K562 (cell line): ENCODE data around the gene MITF. TPM values are rescaled to one million over a fixed set of nuclear protein-coding genes. Genes with fewer than 3 reads are reported as not detected.
"Not testable (repeated sequence)": the region's sequence is repeated elsewhere in the genome, so short reads cannot be mapped to it uniquely, and the experiment has no call there.

Experiments used
- ATAC-seq: fragments of 200-7000 bp; cut with Tn5 transposase; 3 replicates; pipeline ENCODE4 v1.9.1; 2020; ENCODE audit warnings: moderate library complexity
- BruUV-seq: library from RNA; stranded (reverse); fragments of 400-500 nt; replicated peaks from 2 replicates; lab custom pipeline; 2021; lab: Mats Ljungman, UMichigan
- CTCF ChIA-PET: fragments of 300-600 bp; formaldehyde crosslinking; extraction: SDS; loops from one replicate; lab custom pipeline; 2021; ENCODE audit warnings: low intra/inter-chr PET ratio; lab: Yijun Ruan, JAX
- POLR2A ChIA-PET: fragments of 300-600, 350-650 bp; sonication (Branson Sonifier 250); formaldehyde crosslinking; extraction: SDS; loops from one replicate; lab custom pipeline; 2021; ENCODE audit warnings: antibody characterized with exemption, inconsistent platforms; lab: Yijun Ruan, JAX
- DNase-seq, 4 experiments: peaks; one replicate each; pipeline versions ENCODE4 v3.0.0 to v3.0.0-alpha.2; 2011 to 2018; ENCODE audit warnings: low spot score in 3 of 4, mixed read lengths in 3 of 4; ENCODE audit errors: extremely low read depth in 1 of 4
- FAIRE-seq: peaks from 2 replicates; lab custom pipeline; 2011; peaks lifted over from hg19 to GRCh38; lab: Jason Lieb, UNC
- H2AFZ ChIP-seq: 2 replicates; pipeline ENCODE4 v1.6.0; 2011; ENCODE audit warnings: low read depth, low read length, control low read depth, inconsistent platforms
- H3K27ac ChIP-seq: fragments of 200-600 bp; 3 replicates; pipeline ENCODE4 v1.8.0; 2011; ENCODE audit warnings: low read depth, mild to moderate bottlenecking, control low read depth, inconsistent platforms, low read length, moderate library complexity, mixed read lengths; ENCODE audit errors: extremely low read depth
- H3K27me3 ChIP-seq, 2 experiments: fragments of 300-600 bp in 1 of 2; 2 replicates in 1 of 2; 3 replicates in 1 of 2; pipeline versions ENCODE4 v1.6.0 to v1.8.0; 2011; ENCODE audit warnings: inconsistent platforms in 2 of 2, low read length in 2 of 2, mild to moderate bottlenecking in 1 of 2, mixed read lengths in 1 of 2, moderate library complexity in 1 of 2; ENCODE audit not compliant: control insufficient read depth in 2 of 2, insufficient read depth in 2 of 2
- H3K36me3 ChIP-seq: fragments of 300-600 bp; 3 replicates; pipeline ENCODE4 v1.8.0; 2011; ENCODE audit warnings: mild to moderate bottlenecking, low read length, inconsistent platforms; ENCODE audit not compliant: control insufficient read depth, insufficient read depth
- H3K4me1 ChIP-seq, 2 experiments: fragments of 200-600 bp in 1 of 2; replicated peaks in 1 of 2; 2 replicates in 1 of 2; 3 replicates in 1 of 2; pipeline versions ENCODE4 v1.5.1 to v1.8.0; 2011; ENCODE audit warnings: inconsistent platforms in 2 of 2, low read length in 2 of 2, mild to moderate bottlenecking in 1 of 2, mixed read lengths in 1 of 2, moderate library complexity in 1 of 2; ENCODE audit not compliant: control insufficient read depth in 2 of 2, insufficient read depth in 2 of 2
- H3K4me2 ChIP-seq: 2 replicates; pipeline ENCODE4 v1.6.1; 2011; ENCODE audit warnings: low read length, control low read depth, inconsistent platforms, mixed read lengths; ENCODE audit not compliant: insufficient read depth
- H3K4me3 ChIP-seq: fragments of 200-600 bp; sonication (generic), shearing (Covaris generic); 2 replicates; pipeline ENCODE4 v1.5.1; 2016; ENCODE audit warnings: control low read depth, inconsistent platforms
- H3K79me2 ChIP-seq: fragments of 200-600 bp; 3 replicates; pipeline ENCODE4 v1.8.0; 2011; ENCODE audit warnings: low read length, inconsistent platforms; ENCODE audit not compliant: control insufficient read depth, insufficient read depth
- H3K9ac ChIP-seq, 2 experiments: 2 replicates each; pipeline versions ENCODE4 v1.6.0 to v1.6.1; 2011; ENCODE audit warnings: low read depth in 2 of 2, low read length in 2 of 2, control low read depth in 1 of 2, inconsistent platforms in 1 of 2, mild to moderate bottlenecking in 1 of 2, mixed read lengths in 1 of 2; ENCODE audit not compliant: insufficient read depth in 1 of 2
- H3K9me1 ChIP-seq: one replicate; pipeline ENCODE4 v1.6.0; 2011; ENCODE audit warnings: inconsistent platforms, mild to moderate bottlenecking, low read length, moderate library complexity; ENCODE audit not compliant: control insufficient read depth, insufficient read depth
- H3K9me3 ChIP-seq: replicated peaks from 2 replicates; pipeline ENCODE4 v1.5.1; 2011; ENCODE audit warnings: low read depth, low read length, inconsistent platforms; ENCODE audit not compliant: control insufficient read depth, insufficient read depth
- H4K20me1 ChIP-seq: replicated peaks from 2 replicates; pipeline ENCODE4 v1.6.1; 2011; ENCODE audit warnings: low read length, inconsistent platforms, mixed read lengths; ENCODE audit not compliant: control insufficient read depth, insufficient read depth
- ARNT ChIP-seq, 2 experiments: fragments of 450-650 bp; IDR thresholded peaks; 2 replicates each; pipeline ENCODE4 v1.6.1; 2016; ENCODE audit warnings: mild to moderate bottlenecking in 1 of 2
- RAD21 ChIP-seq, 2 experiments: fragments of 250-450 bp in 1 of 2; fragments of 450-650 bp in 1 of 2; sonication (Bioruptor Pico) in 1 of 2; formaldehyde crosslinking in 1 of 2; IDR thresholded peaks in 1 of 2; conservative IDR thresholded peaks in 1 of 2; 2 replicates each; pipeline versions ENCODE4 v1.4.0 to v1.8.0; 2020 to 2022; ENCODE audit warnings: mild to moderate bottlenecking in 2 of 2, moderate library complexity in 1 of 2
- SMARCB1 ChIP-seq: IDR thresholded peaks from 2 replicates; pipeline ENCODE4 v1.6.1; 2011; ENCODE audit warnings: improper control_type of control experiment, low read depth; ENCODE audit not compliant: insufficient read length
- ZBTB33 ChIP-seq: sonication (generic); formaldehyde crosslinking; IDR thresholded peaks from 2 replicates; pipeline ENCODE4 v1.8.1; 2023; ENCODE audit warnings: mild to moderate bottlenecking, missing genetic modification reagents
- ZNF395 ChIP-seq: fragments of 200-800 bp; sonication (Bioruptor generic); IDR thresholded peaks from 2 replicates; pipeline ENCODE4 v1.6.1; 2017; ENCODE audit warnings: missing genetic modification characterization, missing compliant biosample characterization
- WGBS: fragments of 100-300 bp; shearing (Covaris generic); methylation state at CpG from one replicate; pipeline ENCODE4 v1.1.6; 2016; ENCODE audit warnings: low coverage, mixed read lengths; ENCODE audit not compliant: insufficient coverage; ENCODE audit errors: missing lambda C conversion rate; 5-methylcytosine and 5-hydroxymethylcytosine counted together
- in situ Hi-C: fragments of 300-500 bp; cut with MboI; formaldehyde crosslinking; loops from 4 replicates; pipeline ENCODE4 v1.15.0; 2018; ENCODE audit warnings: inconsistent platforms, mixed read lengths
- intact Hi-C: fragments of 100-400 bp; cut with micrococcal nuclease; formaldehyde crosslinking; loops from 2 replicates; pipeline ENCODE4 v1.14.2; 2022
- polyA plus RNA-seq, 8 experiments: library from polyadenylated mRNA; depleted of rRNA in 4 of 8; stranded (reverse) in 5 of 8; unstranded in 3 of 8; fragments of >200 nt; fragmentation: Nextera tagmentation in 2 of 8; fragmentation: Illumina TruSeq in 1 of 8; extraction: Ambion mirVana in 2 of 8; extraction: Trizol in 1 of 8; gene quantifications; 2 replicates each; pipeline versions ENCODE4 v1.2.1 to v1.2.3, GENCODE V29; 2011 to 2014; ENCODE audit warnings: inconsistent platforms in 1 of 8, missing spikeins in 1 of 8
- total RNA-seq, 7 experiments: library from RNA; depleted of rRNA in 6 of 7; stranded (reverse); fragments of >200 nt in 6 of 7; fragmentation: Illumina TruSeq in 2 of 7; extraction: Trizol in 2 of 7; gene quantifications; 2 replicates each; pipeline versions ENCODE4 v1.2.1 to v1.2.3, GENCODE V29; 2011 to 2021; ENCODE audit warnings: low replicate concordance in 1 of 7

Gene MITF
- total and polyA plus RNA-seq, 9 of the 15 experiments (the other 6 are each of a cell fraction or from before 2014, with no cell fraction given), result 5.6 to 14.9 (median 11.1) TPM

GRCh38 chr3:69920009-69920408 is 180.7 kb downstream of the MITF start:
- H3K4me2 ChIP-seq, FAIRE-seq, H3K27me3 ChIP-seq, CTCF ChIA-PET, in situ Hi-C loops, ATAC-seq, H3K4me1 ChIP-seq, H3K79me2 ChIP-seq, POLR2A ChIA-PET, intact Hi-C loops, H3K9me1 ChIP-seq, H3K36me3 ChIP-seq, H3K4me3 ChIP-seq, H3K27ac ChIP-seq, BruUV-seq, H2AFZ ChIP-seq, H4K20me1 ChIP-seq, DNase-seq, H3K9me3 ChIP-seq, H3K9ac ChIP-seq: not testable (repeated sequence)
- WGBS, result 86% methylated on average over 8 of the region's 10 CpGs
- peak; percentile 49; the same call in 1 of the 2 replicates for TF ChIP-seq ZBTB33

GRCh38 chr3:69921651-69922050 is 182.4 kb downstream of the MITF start:
- H2AFZ ChIP-seq, result no peak overlapping the region
- no peaks in the 10 kb centered on the region for H3K9me3 ChIP-seq
- no peaks in the 10 kb centered on the region for H4K20me1 ChIP-seq
- ChIA-PET CTCF (no interaction called here), POLR2A (no interaction called here)
- no peak for ATAC-seq
- H3K27ac ChIP-seq, result no peak overlapping the region
- H3K4me1 ChIP-seq, result no peaks in the 10 kb centered on the region
- no peak overlapping the region for H3K4me3 ChIP-seq
- no TSS peak for BruUV-seq
- H3K4me2 ChIP-seq, result no peak overlapping the region
- H3K27me3 ChIP-seq, result no peaks in the 10 kb centered on the region
- H3K9me1 ChIP-seq, result no peaks in the 10 kb centered on the region
- no peak for FAIRE-seq
- H3K9ac ChIP-seq, result no peak overlapping the region
- intact Hi-C loops (no loop called here), in situ Hi-C loops (no loop called here)
- 84% methylated on average over 6 of the region's 6 CpGs for WGBS
- H3K79me2 ChIP-seq, result no peaks in the 10 kb centered on the region; the same call in 2 of the 3 replicates
- no peak for DNase-seq
- no peaks in the 10 kb centered on the region for H3K36me3 ChIP-seq
- no peak for TF ChIP-seq ZNF395 (CRISPR knock-in tag)
- no peak for TF ChIP-seq RAD21 (CRISPR knock-in tag; conservative IDR thresholded peaks at IDR 0.05 in 1 of 2, IDR thresholded peaks at IDR 0.05 in 1 of 2)
- no peak for TF ChIP-seq ARNT (IDR thresholded peaks at IDR 0.05)
- no peak for TF ChIP-seq SMARCB1
